Measurements from ENCODE around the gene MXD4.

GRCh38 chr4:2259036-2259540 is 2.8 kb downstream of the MXD4 start:
- TF ChIP-seq CTCF (IDR thresholded peaks at IDR 0.05) = no peak
- no peak for TF ChIP-seq POLR2A (IDR thresholded peaks at IDR 0.05)

Data from heart left ventricle (tissue), 13 donors.